ENCODE measurements around the gene PAM16.

Gene PAM16

GRCh38 chr16:4293181-4293716 lies 57.9 kb downstream of the PAM16 start:
- DNase-seq: no peak

GRCh38 chr16:4291699-4292098 lies 59.4 kb downstream of the PAM16 start:
- no peak for DNase-seq
